K562 (cell line): ENCODE results near the gene HIP1R. TPM values are rescaled to one million over a fixed set of nuclear protein-coding genes. Genes with fewer than 3 reads are reported as not detected.
A peak's percentile ranks its signal among the peaks of the same experiment; 100 is the strongest.

Source experiments
- ATF7 ChIP-seq: fragments of 450-650 bp; IDR thresholded peaks from 2 replicates; pipeline ENCODE4 v1.7.1; 2014; ENCODE audit warnings: mild to moderate bottlenecking, moderate library complexity
- BCOR ChIP-seq: fragments of 450-650 bp; IDR thresholded peaks from 2 replicates; pipeline ENCODE4 v1.6.1; 2016
- CHD2 ChIP-seq: IDR thresholded peaks from 2 replicates; pipeline ENCODE4 v1.6.1; 2011; ENCODE audit warnings: low read depth, low read length
- CREB5 ChIP-seq: fragments of 250-450 bp; sonication (Bioruptor Pico); IDR thresholded peaks from 2 replicates; pipeline ENCODE4 v1.5.0; 2020; ENCODE audit warnings: mild to moderate bottlenecking
- E2F3 ChIP-seq: fragments of 250-450 bp; sonication (Bioruptor Pico); IDR thresholded peaks from 2 replicates; pipeline ENCODE4 v1.4.0; 2020; ENCODE audit warnings: mild to moderate bottlenecking
- E2F8 ChIP-seq: fragments of 450-650 bp; IDR thresholded peaks from 2 replicates; pipeline ENCODE4 v1.7.1; 2018; ENCODE audit warnings: mild to moderate bottlenecking, low read depth; ENCODE audit not compliant: partially characterized antibody
- EP300 ChIP-seq: IDR thresholded peaks from 2 replicates; pipeline ENCODE4 v1.6.1; 2012; ENCODE audit warnings: low read length, improper control_type of control experiment
- FOS ChIP-seq: IDR thresholded peaks from 3 replicates; pipeline ENCODE4 v1.6.1; 2011; ENCODE audit not compliant: insufficient read length; ENCODE audit errors: extremely low read depth
- HCFC1 ChIP-seq: IDR thresholded peaks from 2 replicates; pipeline ENCODE4 v1.6.1; 2012; ENCODE audit warnings: low read depth, low read length, improper control_type of control experiment
- HDAC8 ChIP-seq: fragments of 450-650 bp; IDR thresholded peaks from 2 replicates; pipeline ENCODE4 v1.6.1; 2016; ENCODE audit warnings: mild to moderate bottlenecking, missing genetic modification characterization, moderate library complexity, missing compliant biosample characterization
- JUN ChIP-seq, 2 experiments: sonication (generic) in 1 of 2; formaldehyde crosslinking in 1 of 2; IDR thresholded peaks; 2 replicates each; pipeline versions ENCODE4 v1.6.1 to v1.8.0; 2012 to 2022; ENCODE audit warnings: borderline replicate concordance in 2 of 2, mild to moderate bottlenecking in 2 of 2, improper control_type of control experiment in 1 of 2, low read depth in 1 of 2, low read length in 1 of 2, missing genetic modification reagents in 1 of 2
- L3MBTL2 ChIP-seq: fragments of 450-650 bp; IDR thresholded peaks from 2 replicates; pipeline ENCODE4 v1.6.1; 2016; ENCODE audit warnings: mild to moderate bottlenecking, moderate library complexity
- LEF1 ChIP-seq: fragments of 450-650 bp; IDR thresholded peaks from 2 replicates; pipeline ENCODE4 v1.6.1; 2016; ENCODE audit warnings: mild to moderate bottlenecking
- NBN ChIP-seq: fragments of 450-650 bp; IDR thresholded peaks from 2 replicates; pipeline ENCODE4 v1.6.1; 2016; ENCODE audit warnings: low read depth, mild to moderate bottlenecking
- NR2C2 ChIP-seq, 2 experiments: fragments of 200-800 bp in 1 of 2; sonication (Bioruptor generic) in 1 of 2; sonication (generic) in 1 of 2; formaldehyde crosslinking in 1 of 2; IDR thresholded peaks; 2 replicates each; pipeline versions ENCODE4 v1.6.1 to v1.8.0; 2016 to 2022; ENCODE audit warnings: mild to moderate bottlenecking in 1 of 2, missing compliant biosample characterization in 1 of 2, missing genetic modification characterization in 1 of 2, missing genetic modification reagents in 1 of 2
- PHF8 ChIP-seq: fragments of 200-600 bp; sonication (generic); IDR thresholded peaks from 2 replicates; pipeline ENCODE4 v1.6.1; 2012; ENCODE audit warnings: mixed run types, mild to moderate bottlenecking, inconsistent platforms, low read length, moderate library complexity, borderline replicate concordance
- PTTG1 ChIP-seq: fragments of 450-650 bp; IDR thresholded peaks from 2 replicates; pipeline ENCODE4 v1.6.1; 2016; ENCODE audit warnings: low read depth, mild to moderate bottlenecking, missing genetic modification characterization, missing compliant biosample characterization
- RBM25 ChIP-seq: fragments of 200-400 bp; formaldehyde crosslinking; IDR thresholded peaks from 2 replicates; pipeline ENCODE4 v1.6.1; 2018; ENCODE audit warnings: low read length, low read depth, moderate library complexity; ENCODE audit not compliant: severe bottlenecking
- RCOR1 ChIP-seq, 2 experiments: IDR thresholded peaks; 2 replicates each; pipeline ENCODE4 v1.6.1; 2012; ENCODE audit warnings: low read depth in 2 of 2, low read length in 2 of 2, borderline replicate concordance in 1 of 2, improper control_type of control experiment in 1 of 2
- SMAD4 ChIP-seq: fragments of 250-450 bp; sonication (Bioruptor Pico); conservative IDR thresholded peaks from 2 replicates; pipeline ENCODE4 v1.8.0; 2021; ENCODE audit warnings: inconsistent platforms, mild to moderate bottlenecking, moderate library complexity
- SMARCA5 ChIP-seq: fragments of 450-650 bp; IDR thresholded peaks from 2 replicates; pipeline ENCODE4 v1.6.1; 2016
- SMARCC2 ChIP-seq: fragments of 450-650 bp; IDR thresholded peaks from 2 replicates; pipeline ENCODE4 v1.6.1; 2017; ENCODE audit warnings: antibody characterized with exemption, moderate library complexity, mild to moderate bottlenecking, low read depth
- SOX6 ChIP-seq: fragments of 450-650 bp; IDR thresholded peaks from 2 replicates; pipeline ENCODE4 v1.6.1; 2014; ENCODE audit warnings: mild to moderate bottlenecking
- TRIM28 ChIP-seq: fragments of 450-650 bp; IDR thresholded peaks from 2 replicates; pipeline ENCODE4 v1.6.1; 2017
- ZNF445 ChIP-seq: fragments of 250-450 bp; sonication (Bioruptor Pico); IDR thresholded peaks from 2 replicates; pipeline ENCODE4 v1.4.0; 2020; ENCODE audit warnings: low read depth, mild to moderate bottlenecking, moderate library complexity
- ZNF583 ChIP-seq: fragments of 250-450 bp; sonication (Bioruptor Pico); IDR thresholded peaks from 2 replicates; pipeline ENCODE4 v1.4.0; 2020
- ZSCAN29 ChIP-seq: fragments of 450-650 bp; IDR thresholded peaks from 2 replicates; pipeline ENCODE4 v1.6.1; 2017
- polyA plus RNA-seq, 8 experiments: library from polyadenylated mRNA; depleted of rRNA in 4 of 8; stranded (reverse) in 5 of 8; unstranded in 3 of 8; fragments of >200 nt; fragmentation: Nextera tagmentation in 2 of 8; fragmentation: Illumina TruSeq in 1 of 8; extraction: Ambion mirVana in 2 of 8; extraction: Trizol in 1 of 8; gene quantifications; 2 replicates each; pipeline versions ENCODE4 v1.2.1 to v1.2.3, GENCODE V29; 2011 to 2014; ENCODE audit warnings: inconsistent platforms in 1 of 8, missing spikeins in 1 of 8
- total RNA-seq, 7 experiments: library from RNA; depleted of rRNA in 6 of 7; stranded (reverse); fragments of >200 nt in 6 of 7; fragmentation: Illumina TruSeq in 2 of 7; extraction: Trizol in 2 of 7; gene quantifications; 2 replicates each; pipeline versions ENCODE4 v1.2.1 to v1.2.3, GENCODE V29; 2011 to 2021; ENCODE audit warnings: low replicate concordance in 1 of 7

Gene HIP1R
- total and polyA plus RNA-seq, 9 of the 15 experiments (the other 6 are each of a cell fraction or from before 2014, with no cell fraction given), result 0.15 to 31.0 (median 14.2) TPM

- TF ChIP-seq SMARCA5 (peak; percentile 45; the same call in 1 of the 2 replicates), JUN (IDR thresholded peaks at IDR 0.05; ENCODE audit: borderline replicate concordance, low read depth, low read length) (peak; percentile 97), JUN (CRISPR knock-in tag; IDR thresholded peaks at IDR 0.05; ENCODE audit: borderline replicate concordance) (peak; percentile 95), FOS (peak; percentile 50), ZNF445 (CRISPR knock-in tag) (no peak), CREB5 (CRISPR knock-in tag) (no peak), PHF8 (no peak), NBN (peak; percentile 78; the same call in 1 of the 2 replicates), ZNF583 (CRISPR knock-in tag) (no peak), BCOR (peak; percentile 10; the same call in 1 of the 2 replicates), ATF7 (peak; percentile 79), NR2C2 (CRISPR knock-in tag; IDR thresholded peaks at IDR 0.05) (no peak), NR2C2 (tag; IDR thresholded peaks at IDR 0.05) (no peak), SMAD4 (CRISPR knock-in tag) (no peak), E2F3 (no peak), SOX6 (peak; percentile 37; the same call in 1 of the 2 replicates), TRIM28 (peak; percentile 69), RCOR1 (IDR thresholded peaks at IDR 0.05; ENCODE audit: borderline replicate concordance in 1 of 2, low read depth in 2 of 2, low read length in 2 of 2) (peak in 1 of 2 experiments; percentile 94; a peak in 2 of 4 replicates), SMARCC2 (peak; percentile 29; the same call in 1 of the 2 replicates), HCFC1 (peak; percentile 32; the same call in 1 of the 2 replicates), LEF1 (peak; percentile 58; the same call in 1 of the 2 replicates), E2F8 (peak; percentile 37), RBM25 (peak; percentile 29), L3MBTL2 (0 out of 2 replicates have a peak, but pooled peaks have one; percentile 28), EP300 (peak; percentile 48; the same call in 1 of the 2 replicates), PTTG1 (no peak), ZSCAN29 (no peak), HDAC8 (tag) (no peak), CHD2 (no peak)
Observed at GRCh38 chr12:122830517-122831214, 4.6 kb upstream of the HIP1R start (continued).
